HL-60/S4 treated with retinoic acid at 250 ng/mL for 4 days and 3 days (cell line): ENCODE results near the gene IBA57.
"Not testable (repeated sequence)": the region's sequence is repeated elsewhere in the genome, so short reads cannot be mapped to it uniquely, and the experiment has no call there.

Experiments used
- in situ Hi-C: fragments of 300-500 bp; cut with MboI; formaldehyde crosslinking; loops from 2 replicates; pipeline ENCODE4 v1.7.0; 2022; ENCODE audit warnings: low sequenced_read_pairs

IBA57 gene

GRCh38 chr1:228224198-228225164 is 58.9 kb downstream of the IBA57 start:
- in situ Hi-C loops, result no loop called here

DNA sequence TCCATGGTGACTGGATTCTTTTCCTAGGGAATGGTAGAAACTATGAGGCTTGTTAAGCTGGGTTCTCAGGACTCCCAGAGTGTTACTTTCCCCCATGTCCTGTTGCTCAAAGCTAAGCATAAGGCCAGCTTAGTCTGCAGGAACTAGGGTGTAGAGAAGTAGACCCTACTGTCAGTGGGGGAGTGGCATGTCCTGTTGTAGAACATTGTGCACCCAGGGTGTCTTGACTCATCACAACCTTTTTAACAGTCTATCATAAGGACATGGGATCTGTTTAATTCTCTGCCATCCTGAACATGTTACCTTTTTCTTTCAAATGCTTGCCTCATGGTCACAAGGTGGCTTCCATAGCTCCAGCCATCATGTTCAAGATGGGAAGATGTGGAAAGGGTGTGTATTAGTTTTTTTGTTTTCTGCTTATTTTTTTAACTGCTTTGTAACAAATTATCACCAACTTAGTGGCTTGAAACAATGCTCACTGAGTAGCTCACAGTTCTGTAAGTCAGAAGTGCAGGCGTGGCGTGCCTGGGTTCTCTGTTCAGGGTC is 59.6 kb downstream of the IBA57 start:
- in situ Hi-C loops, result no loop called here

GRCh38 chr1:228225740-228226139 is 60.1 kb downstream of the IBA57 start:
- in situ Hi-C loops, result no loop called here

GRCh38 chr1:228226141-228226874 is 60.7 kb downstream of the IBA57 start:
- in situ Hi-C loops, result no loop called here

DNA sequence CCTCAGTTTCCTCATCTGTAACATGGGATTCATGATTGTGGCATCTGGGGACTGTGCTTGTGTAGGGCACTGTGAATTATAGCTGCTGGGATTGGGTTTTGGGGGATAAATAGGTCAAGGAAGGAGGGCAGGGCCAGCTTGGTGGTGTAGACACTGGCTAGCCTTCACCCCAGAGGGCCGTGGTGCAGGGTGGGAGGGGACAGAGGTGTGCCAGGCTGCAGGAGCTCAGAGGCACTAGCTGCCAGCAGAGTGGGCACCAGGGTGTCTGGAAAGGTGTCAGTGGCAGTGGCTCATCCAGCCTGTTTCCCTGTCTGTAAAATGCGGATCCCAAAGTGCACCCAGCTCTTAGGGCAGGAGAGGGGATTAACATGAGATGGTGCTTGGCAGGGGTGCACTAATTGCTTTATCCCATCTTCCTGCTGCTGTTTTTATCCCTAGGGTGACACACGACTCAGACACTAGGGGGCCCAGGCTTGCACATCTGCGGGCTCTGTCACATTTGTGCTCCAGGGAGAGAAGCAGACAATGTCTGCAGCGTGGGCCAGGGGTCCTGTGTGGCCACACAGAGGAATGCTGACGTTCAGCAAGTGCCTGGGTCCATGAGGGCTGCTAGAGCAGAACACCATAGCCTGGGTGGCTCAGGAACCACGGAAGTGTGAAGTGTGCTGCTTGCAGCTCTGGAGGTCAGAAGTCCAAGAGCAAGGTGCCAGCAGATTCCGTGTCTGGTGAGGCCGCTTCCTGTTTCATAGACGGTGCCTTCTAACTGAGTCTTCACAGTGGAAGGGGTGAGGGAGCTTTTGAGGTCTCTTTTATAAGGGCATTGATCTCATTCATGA is 61.6 kb downstream of the IBA57 start:
- in situ Hi-C loops, result no loop called here

DNA sequence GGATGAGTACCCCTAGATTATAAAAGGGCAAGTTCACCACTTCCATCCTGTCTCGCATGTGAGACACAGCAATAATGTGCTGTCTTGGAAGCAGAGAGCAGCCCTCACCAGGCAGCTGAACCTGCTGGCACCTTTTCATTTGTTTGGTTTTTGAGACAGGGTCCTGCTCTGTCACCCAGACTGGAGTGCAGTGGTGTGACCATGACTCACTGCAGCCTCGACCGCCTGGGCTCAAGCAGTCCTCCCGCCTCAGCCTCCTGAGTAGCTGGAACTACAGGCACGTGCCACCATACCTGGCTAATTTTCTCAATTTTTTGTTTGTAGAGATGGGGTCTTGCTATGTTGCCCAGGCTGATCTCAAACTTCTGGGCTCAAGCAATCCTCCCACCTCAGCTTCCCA is 62.5 kb downstream of the IBA57 start:
- in situ Hi-C loops, result not testable (repeated sequence)

GRCh38 chr1:228228601-228229074 is 63.0 kb downstream of the IBA57 start:
- in situ Hi-C loops, result no loop called here

GRCh38 chr1:228231189-228231588 is 65.6 kb downstream of the IBA57 start:
- in situ Hi-C loops, result no loop called here
